ENCODE results near the gene HDAC9.

The HDAC9 gene

GRCh38 chr7:18996583-18996982 lies 501.0 kb downstream of the HDAC9 start:
- no peak for TF ChIP-seq FOXP2 (optimal IDR thresholded peaks at IDR 0.05; ENCODE audit: borderline replicate concordance, extremely low read depth, extremely low read length, insufficient read depth)
- no peak for TF ChIP-seq REST (IDR thresholded peaks at IDR 0.05; ENCODE audit: insufficient read depth in 1 of 2, low read depth in 2 of 2, low read length in 2 of 2)

- TF ChIP-seq SIN3A (IDR thresholded peaks at IDR 0.05; ENCODE audit: borderline replicate concordance, insufficient read depth, low read length) = no peak
- TF ChIP-seq FOXP2 (optimal IDR thresholded peaks at IDR 0.05; ENCODE audit: borderline replicate concordance, extremely low read depth, extremely low read length, insufficient read depth) = no peak
- no peak for TF ChIP-seq TAF1 (IDR thresholded peaks at IDR 0.05; ENCODE audit: borderline replicate concordance, insufficient read depth, low read length)
- no peak for TF ChIP-seq REST (IDR thresholded peaks at IDR 0.05; ENCODE audit: insufficient read depth in 1 of 2, low read depth in 2 of 2, low read length in 2 of 2)
- TF ChIP-seq POLR2AphosphoS5 (IDR thresholded peaks at IDR 0.05; ENCODE audit: low read depth, low read length) = no peak
These were observed 502.1 kb downstream of the HDAC9 start for GRCh38 chr7:18997477-18998150.

- no peak for TF ChIP-seq TAF1 (IDR thresholded peaks at IDR 0.05; ENCODE audit: borderline replicate concordance, insufficient read depth, low read length)
- no peak for TF ChIP-seq REST (IDR thresholded peaks at IDR 0.05; ENCODE audit: insufficient read depth in 1 of 2, low read depth in 2 of 2, low read length in 2 of 2)
- TF ChIP-seq FOXP2 (optimal IDR thresholded peaks at IDR 0.05; ENCODE audit: borderline replicate concordance, extremely low read depth, extremely low read length, insufficient read depth) = no peak
These were observed 504.9 kb downstream of the HDAC9 start for GRCh38 chr7:19000410-19000809.

- no peak for TF ChIP-seq POLR2AphosphoS5 (IDR thresholded peaks at IDR 0.05; ENCODE audit: low read depth, low read length)
- no peak for TF ChIP-seq SIN3A (IDR thresholded peaks at IDR 0.05; ENCODE audit: borderline replicate concordance, insufficient read depth, low read length)
- TF ChIP-seq FOXP2 (optimal IDR thresholded peaks at IDR 0.05; ENCODE audit: borderline replicate concordance, extremely low read depth, extremely low read length, insufficient read depth) = no peak
- TF ChIP-seq TAF1 (IDR thresholded peaks at IDR 0.05; ENCODE audit: borderline replicate concordance, insufficient read depth, low read length) = no peak
- TF ChIP-seq REST (IDR thresholded peaks at IDR 0.05; ENCODE audit: insufficient read depth in 1 of 2, low read depth in 2 of 2, low read length in 2 of 2) = no peak
These were observed 506.3 kb downstream of the HDAC9 start for GRCh38 chr7:19001854-19002253.

Measured in PFSK-1 (cell line).